Measurements from ENCODE around the gene OOEP. TPM values are rescaled to one million over a fixed set of nuclear protein-coding genes. Genes with fewer than 3 reads are reported as not detected.
"Not testable (repeated sequence)": the region's sequence is repeated elsewhere in the genome, so short reads cannot be mapped to it uniquely, and the experiment has no call there.

Gene OOEP
- total RNA-seq, 1 donor from 2014 or later: not detected

- Mint-ChIP-seq H3K9me3 (no peaks in the 10 kb centered on the region), H3K36me3 (no peaks in the 10 kb centered on the region), H3K27me3 (peaks cover 13% of the 10 kb centered on the region)
These were observed 19.3 kb upstream of the OOEP start for GRCh38 chr6:73388800-73389512.

GRCh38 chr6:73388433-73388799 lies 18.7 kb upstream of the OOEP start:
- Mint-ChIP-seq H3K27me3 (peaks cover 13% of the 10 kb centered on the region), H3K36me3 (no peaks in the 10 kb centered on the region), H3K9me3 (no peaks in the 10 kb centered on the region), H3K4me1 (ENCODE audit: unreplicated experiment) (no peaks in the 10 kb centered on the region), H3K27ac (no peak overlapping the region), H3K4me3 (peak overlapping the region; percentile 82)
- no peak for TF ChIP-seq CTCF (conservative IDR thresholded peaks at IDR 0.05)
- no peak for DNase-seq (ENCODE audit: extremely low spot score, unreplicated experiment)

More at GRCh38 chr6:73388800-73389512, 19.3 kb upstream of the OOEP start:
- Mint-ChIP-seq H3K4me1 (ENCODE audit: unreplicated experiment) (no peaks in the 10 kb centered on the region), H3K4me3 (peak overlapping the region; percentile 82), H3K27ac (peak overlapping the region; percentile 34)
- TF ChIP-seq CTCF (conservative IDR thresholded peaks at IDR 0.05): peak; percentile 75
- no peak for DNase-seq (ENCODE audit: extremely low spot score, unreplicated experiment)

GRCh38 chr6:73382462-73383113 lies 12.9 kb upstream of the OOEP start:
- no peak for DNase-seq (ENCODE audit: extremely low spot score, unreplicated experiment)
- Mint-ChIP-seq H3K9me3 (no peaks in the 10 kb centered on the region), H3K27me3 (no peaks in the 10 kb centered on the region), H3K4me3 (no peak overlapping the region), H3K27ac (no peak overlapping the region), H3K4me1 (ENCODE audit: unreplicated experiment) (no peaks in the 10 kb centered on the region), H3K36me3 (no peaks in the 10 kb centered on the region)
- no peak for TF ChIP-seq CTCF (conservative IDR thresholded peaks at IDR 0.05)

- not testable (repeated sequence) for H3K27ac Mint-ChIP-seq; DNase-seq (ENCODE audit: extremely low spot score, unreplicated experiment); H3K27me3 Mint-ChIP-seq; H3K36me3 Mint-ChIP-seq; H3K4me3 Mint-ChIP-seq; H3K4me1 Mint-ChIP-seq (ENCODE audit: unreplicated experiment); H3K9me3 Mint-ChIP-seq
These were observed 11.8 kb upstream of the OOEP start for GRCh38 chr6:73381531-73381930.

GRCh38 chr6:73377225-73377624 lies 7.5 kb upstream of the OOEP start:
- Mint-ChIP-seq H3K27me3 (no peaks in the 10 kb centered on the region), H3K4me1 (ENCODE audit: unreplicated experiment) (no peaks in the 10 kb centered on the region), H3K9me3 (no peaks in the 10 kb centered on the region), H3K36me3 (no peaks in the 10 kb centered on the region), H3K27ac (no peak overlapping the region), H3K4me3 (no peak overlapping the region)
- no peak for DNase-seq (ENCODE audit: extremely low spot score, unreplicated experiment)
- no peak for TF ChIP-seq CTCF (conservative IDR thresholded peaks at IDR 0.05)

- no peak for DNase-seq (ENCODE audit: extremely low spot score, unreplicated experiment)
- Mint-ChIP-seq H3K4me1 (ENCODE audit: unreplicated experiment) (no peaks in the 10 kb centered on the region), H3K9me3 (no peaks in the 10 kb centered on the region), H3K27me3 (no peaks in the 10 kb centered on the region), H3K27ac (no peak overlapping the region), H3K36me3 (no peaks in the 10 kb centered on the region), H3K4me3 (no peak overlapping the region)
- no peak for TF ChIP-seq CTCF (conservative IDR thresholded peaks at IDR 0.05)
These were observed 5.5 kb upstream of the OOEP start for GRCh38 chr6:73375216-73375615.

All from type B pancreatic cell (in vitro differentiated cells).